ENCODE data around the gene USE1.

The USE1 gene

GRCh38 chr19:17194608-17195007, 20.5 kb upstream of the USE1 start:
- no peak overlapping the region for H3K4me2 ChIP-seq (ENCODE audit: low read depth, low read length, poor library complexity, severe bottlenecking)
- H3K36me3 ChIP-seq (ENCODE audit: low read length) = peaks cover 9% of the 10 kb centered on the region
- no peaks in the 10 kb centered on the region for H3K9me2 ChIP-seq (replicated peaks; ENCODE audit: insufficient read depth, low read length)
- H3K9me3 ChIP-seq (ENCODE audit: insufficient read depth, low read length) = no peaks in the 10 kb centered on the region
- H3K27ac ChIP-seq (ENCODE audit: low read depth, low read length) = no peak overlapping the region
- H3K9ac ChIP-seq (ENCODE audit: low read length) = no peak overlapping the region
- H2AFZ ChIP-seq (ENCODE audit: low read depth, low read length, severe bottlenecking) = no peak overlapping the region
- no peaks in the 10 kb centered on the region for H3K27me3 ChIP-seq (ENCODE audit: low read length)
- no peak overlapping the region for H3K4me3 ChIP-seq (ENCODE audit: insufficient read depth, low read length, poor library complexity, severe bottlenecking)
- H3K79me2 ChIP-seq (ENCODE audit: insufficient read depth, low read length) = no peaks in the 10 kb centered on the region
- peaks cover 13% of the 10 kb centered on the region; the same call in 1 of the 2 replicates for H3F3A ChIP-seq (ENCODE audit: insufficient read depth)
- no peaks in the 10 kb centered on the region for H4K20me1 ChIP-seq (ENCODE audit: low read depth, low read length)
- TF ChIP-seq CTCF (IDR thresholded peaks at IDR 0.05; ENCODE audit: insufficient read depth, low read length, poor library complexity, severe bottlenecking) = no peak

- Histone ChIP-seq H3K27ac (ENCODE audit: low read depth, low read length) (no peak overlapping the region), H3K79me2 (ENCODE audit: insufficient read depth, low read length) (no peaks in the 10 kb centered on the region), H3K4me2 (ENCODE audit: low read depth, low read length, poor library complexity, severe bottlenecking) (no peak overlapping the region), H3K4me3 (ENCODE audit: insufficient read depth, low read length, poor library complexity, severe bottlenecking) (no peak overlapping the region), H3K9me3 (ENCODE audit: insufficient read depth, low read length) (no peaks in the 10 kb centered on the region), H3K36me3 (ENCODE audit: low read length) (peaks cover 9% of the 10 kb centered on the region), H3K9ac (ENCODE audit: low read length) (no peak overlapping the region), H3F3A (ENCODE audit: insufficient read depth) (peaks cover 13% of the 10 kb centered on the region; the same call in 1 of the 2 replicates), H2AFZ (ENCODE audit: low read depth, low read length, severe bottlenecking) (no peak overlapping the region), H3K9me2 (replicated peaks; ENCODE audit: insufficient read depth, low read length) (no peaks in the 10 kb centered on the region), H4K20me1 (ENCODE audit: low read depth, low read length) (no peaks in the 10 kb centered on the region), H3K27me3 (ENCODE audit: low read length) (no peaks in the 10 kb centered on the region)
- TF ChIP-seq CTCF (IDR thresholded peaks at IDR 0.05; ENCODE audit: insufficient read depth, low read length, poor library complexity, severe bottlenecking) (no peak), EZH2phosphoT487 (conservative IDR thresholded peaks at IDR 0.05; ENCODE audit: low read length) (no peak)
These were observed 20.1 kb upstream of the USE1 start for GRCh38 chr19:17195106-17195505.

GRCh38 chr19:17196610-17197009, 18.5 kb upstream of the USE1 start:
- no peak overlapping the region for H3K4me2 ChIP-seq (ENCODE audit: low read depth, low read length, poor library complexity, severe bottlenecking)
- H3K9me2 ChIP-seq (replicated peaks; ENCODE audit: insufficient read depth, low read length) = no peaks in the 10 kb centered on the region
- TF ChIP-seq CTCF (IDR thresholded peaks at IDR 0.05; ENCODE audit: insufficient read depth, low read length, poor library complexity, severe bottlenecking) (no peak), EZH2phosphoT487 (conservative IDR thresholded peaks at IDR 0.05; ENCODE audit: low read length) (no peak)
- H2AFZ ChIP-seq (ENCODE audit: low read depth, low read length, severe bottlenecking) = no peak overlapping the region
- no peak overlapping the region for H3K27ac ChIP-seq (ENCODE audit: low read depth, low read length)
- peaks cover 4% of the 10 kb centered on the region; the same call in 1 of the 2 replicates for H3F3A ChIP-seq (ENCODE audit: insufficient read depth)
- no peaks in the 10 kb centered on the region for H3K79me2 ChIP-seq (ENCODE audit: insufficient read depth, low read length)
- H3K9me3 ChIP-seq (ENCODE audit: insufficient read depth, low read length) = no peaks in the 10 kb centered on the region
- no peak overlapping the region for H3K9ac ChIP-seq (ENCODE audit: low read length)
- H3K27me3 ChIP-seq (ENCODE audit: low read length) = no peaks in the 10 kb centered on the region
- peaks cover under 1% of the 10 kb centered on the region; the same call in 1 of the 2 replicates for H3K36me3 ChIP-seq (ENCODE audit: low read length)
- no peaks in the 10 kb centered on the region for H4K20me1 ChIP-seq (ENCODE audit: low read depth, low read length)
- H3K4me3 ChIP-seq (ENCODE audit: insufficient read depth, low read length, poor library complexity, severe bottlenecking) = no peak overlapping the region
